NB4 (cell line): ENCODE results near the gene MYT1.

Experiments
- POLR2A ChIP-seq: IDR thresholded peaks from 2 replicates; pipeline ENCODE4 v1.6.1; 2011; ENCODE audit warnings: mild to moderate bottlenecking; ENCODE audit not compliant: insufficient read length; ENCODE audit errors: extremely low read depth
- TF ChIP-seq, protein P1 (sequence below): IDR thresholded peaks from one replicate; pipeline ENCODE4 v1.5.1; 2012; ENCODE audit warnings: low read depth, low read length
- TF ChIP-seq, protein P2 (sequence below): IDR thresholded peaks from 2 replicates; pipeline ENCODE4 v1.6.1; 2011; ENCODE audit warnings: low read depth, low read length

DNA sequence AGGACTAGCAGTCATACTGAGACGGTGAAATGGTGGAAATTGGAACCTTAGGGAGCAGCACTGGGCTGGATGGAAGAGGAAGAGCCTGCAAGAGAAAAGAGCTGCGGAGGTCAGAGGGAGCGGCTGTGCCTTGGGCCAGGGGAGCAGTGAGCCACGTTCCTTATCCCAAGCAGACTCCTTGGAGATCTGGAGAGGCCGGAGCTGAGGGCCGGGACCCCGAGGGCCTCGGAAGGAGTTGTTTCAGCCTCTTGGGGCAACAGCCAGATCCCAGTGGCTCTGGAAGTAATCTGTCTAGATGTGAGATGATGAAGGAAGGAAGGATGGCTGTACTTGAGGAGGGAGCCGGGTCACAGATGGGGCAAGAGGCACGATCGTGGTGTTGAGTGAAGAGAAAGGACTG is 107.4 kb downstream of the MYT1 start:
- no peak for TF ChIP-seq POLR2A
- TF ChIP-seq, protein P1, sequence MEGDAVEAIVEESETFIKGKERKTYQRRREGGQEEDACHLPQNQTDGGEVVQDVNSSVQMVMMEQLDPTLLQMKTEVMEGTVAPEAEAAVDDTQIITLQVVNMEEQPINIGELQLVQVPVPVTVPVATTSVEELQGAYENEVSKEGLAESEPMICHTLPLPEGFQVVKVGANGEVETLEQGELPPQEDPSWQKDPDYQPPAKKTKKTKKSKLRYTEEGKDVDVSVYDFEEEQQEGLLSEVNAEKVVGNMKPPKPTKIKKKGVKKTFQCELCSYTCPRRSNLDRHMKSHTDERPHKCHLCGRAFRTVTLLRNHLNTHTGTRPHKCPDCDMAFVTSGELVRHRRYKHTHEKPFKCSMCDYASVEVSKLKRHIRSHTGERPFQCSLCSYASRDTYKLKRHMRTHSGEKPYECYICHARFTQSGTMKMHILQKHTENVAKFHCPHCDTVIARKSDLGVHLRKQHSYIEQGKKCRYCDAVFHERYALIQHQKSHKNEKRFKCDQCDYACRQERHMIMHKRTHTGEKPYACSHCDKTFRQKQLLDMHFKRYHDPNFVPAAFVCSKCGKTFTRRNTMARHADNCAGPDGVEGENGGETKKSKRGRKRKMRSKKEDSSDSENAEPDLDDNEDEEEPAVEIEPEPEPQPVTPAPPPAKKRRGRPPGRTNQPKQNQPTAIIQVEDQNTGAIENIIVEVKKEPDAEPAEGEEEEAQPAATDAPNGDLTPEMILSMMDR: no peak
- TF ChIP-seq, protein P2, sequence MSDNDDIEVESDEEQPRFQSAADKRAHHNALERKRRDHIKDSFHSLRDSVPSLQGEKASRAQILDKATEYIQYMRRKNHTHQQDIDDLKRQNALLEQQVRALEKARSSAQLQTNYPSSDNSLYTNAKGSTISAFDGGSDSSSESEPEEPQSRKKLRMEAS: no peak
